SK-N-SH treated with all-trans-retinoic acid at 6 μM for 48 hours (cell line): ENCODE data around the gene SLC6A18.
"Not testable (repeated sequence)": the region's sequence is repeated elsewhere in the genome, so short reads cannot be mapped to it uniquely, and the experiment has no call there.

ENCODE experiments used
- ATAC-seq: fragments of 200-7000 bp; cut with Tn5 transposase; 3 replicates; pipeline ENCODE4 v1.9.1; 2020; ENCODE audit warnings: mild to moderate bottlenecking, moderate library complexity
- BACH2 ChIP-seq: fragments of 250-450 bp; sonication (Bioruptor Pico); IDR thresholded peaks from 2 replicates; pipeline ENCODE4 v1.9.0; 2021; ENCODE audit warnings: mild to moderate bottlenecking, borderline replicate concordance
- CREB5 ChIP-seq: fragments of 250-450 bp; sonication (Bioruptor Pico); IDR thresholded peaks from 2 replicates; pipeline ENCODE4 v1.5.1; 2020; ENCODE audit warnings: low read depth, mild to moderate bottlenecking, moderate library complexity
- CSDC2 ChIP-seq: fragments of 250-450 bp; sonication (Bioruptor Pico); IDR thresholded peaks from 2 replicates; pipeline ENCODE4 v1.5.0; 2020; ENCODE audit warnings: mild to moderate bottlenecking, moderate library complexity
- CSRNP3 ChIP-seq: fragments of 250-450 bp; sonication (Bioruptor Pico); IDR thresholded peaks from 2 replicates; pipeline ENCODE4 v1.5.1; 2021; ENCODE audit warnings: mild to moderate bottlenecking, moderate library complexity
- ESRRG ChIP-seq: fragments of 250-450 bp; sonication (Bioruptor Pico); IDR thresholded peaks from 2 replicates; pipeline ENCODE4 v1.6.1; 2021; ENCODE audit warnings: mild to moderate bottlenecking
- GLIS3 ChIP-seq: fragments of 250-450 bp; sonication (Bioruptor Pico); IDR thresholded peaks from 2 replicates; pipeline ENCODE4 v1.5.0; 2020; ENCODE audit warnings: mild to moderate bottlenecking, moderate library complexity
- ISL1 ChIP-seq: fragments of 250-450 bp; sonication (Bioruptor Pico); IDR thresholded peaks from 2 replicates; pipeline ENCODE4 v2.1.2; 2022; ENCODE audit warnings: mild to moderate bottlenecking, moderate library complexity
- POU6F1 ChIP-seq: fragments of 250-450 bp; sonication (Bioruptor Pico); IDR thresholded peaks from 2 replicates; pipeline ENCODE4 v1.8.0; 2021; ENCODE audit warnings: low read depth, mild to moderate bottlenecking, moderate library complexity, borderline replicate concordance
- PPARA ChIP-seq: fragments of 250-450 bp; sonication (Bioruptor Pico); IDR thresholded peaks from 2 replicates; pipeline ENCODE4 v1.5.0; 2020; ENCODE audit warnings: mild to moderate bottlenecking, borderline replicate concordance
- RARB ChIP-seq: fragments of 250-450 bp; sonication (Bioruptor Pico); IDR thresholded peaks from 2 replicates; pipeline ENCODE4 v1.8.0; 2021; ENCODE audit warnings: mild to moderate bottlenecking, moderate library complexity
- SNAI2 ChIP-seq: fragments of 250-450 bp; sonication (Bioruptor Pico); IDR thresholded peaks from 2 replicates; pipeline ENCODE4 v1.5.0; 2020; ENCODE audit warnings: mild to moderate bottlenecking, moderate library complexity
- TCF4 ChIP-seq: fragments of 250-450 bp; sonication (Bioruptor Pico); IDR thresholded peaks from 2 replicates; pipeline ENCODE4 v1.8.0; 2021; ENCODE audit warnings: mild to moderate bottlenecking, moderate library complexity, borderline replicate concordance
- TOX ChIP-seq: fragments of 250-450 bp; sonication (Bioruptor Pico); IDR thresholded peaks from 2 replicates; pipeline ENCODE4 v1.8.0; 2021; ENCODE audit warnings: mild to moderate bottlenecking, moderate library complexity, borderline replicate concordance
- TSHZ2 ChIP-seq: fragments of 250-450 bp; sonication (Bioruptor Pico); IDR thresholded peaks from 2 replicates; pipeline ENCODE4 v1.5.0; 2020; ENCODE audit warnings: mild to moderate bottlenecking, moderate library complexity
- ZFP3 ChIP-seq: fragments of 250-450 bp; sonication (Bioruptor Pico); IDR thresholded peaks from 2 replicates; pipeline ENCODE4 v1.5.0; 2020; ENCODE audit warnings: mild to moderate bottlenecking, moderate library complexity
- ZNF565 ChIP-seq: fragments of 450-650 bp; formaldehyde crosslinking; conservative IDR thresholded peaks from 2 replicates; pipeline ENCODE4 v1.5.0; 2020; ENCODE audit warnings: low read depth, mild to moderate bottlenecking, moderate library complexity
- ZNF70 ChIP-seq: fragments of 450-650 bp; formaldehyde crosslinking; IDR thresholded peaks from 2 replicates; pipeline ENCODE4 v1.5.0; 2020; ENCODE audit warnings: mild to moderate bottlenecking, moderate library complexity

The SLC6A18 gene

GRCh38 chr5:1288439-1289335, 63.5 kb downstream of the SLC6A18 start (continued):
- no peak for TF ChIP-seq TSHZ2
- no peak for TF ChIP-seq CSDC2 (CRISPR knock-in tag)
- TF ChIP-seq ZNF565 = no peak
- TF ChIP-seq GLIS3 (CRISPR knock-in tag) = no peak
- TF ChIP-seq ZNF70 (CRISPR knock-in tag) = no peak
- TF ChIP-seq BACH2 (CRISPR knock-in tag) = no peak
- no peak for TF ChIP-seq RARB
- no peak for TF ChIP-seq CSRNP3 (CRISPR knock-in tag)
- TF ChIP-seq CREB5 (CRISPR knock-in tag) = no peak

- ATAC-seq = not testable (repeated sequence)
Measured at GRCh38 chr5:1289559-1289958, 64.4 kb downstream of the SLC6A18 start.

GRCh38 chr5:1290956-1291355, 65.8 kb downstream of the SLC6A18 start:
- not testable (repeated sequence) for ATAC-seq

GRCh38 chr5:1291611-1292080, 66.5 kb downstream of the SLC6A18 start:
- ATAC-seq = no peak
- TF ChIP-seq POU6F1 (no peak), SNAI2 (CRISPR knock-in tag) (no peak)
- TF ChIP-seq, all 23 proteins: peak for 0

- no peak for TF ChIP-seq BACH2 (CRISPR knock-in tag)
- no peak for TF ChIP-seq TCF4 (CRISPR knock-in tag)
- TF ChIP-seq SNAI2 (CRISPR knock-in tag) = no peak
- no peak for TF ChIP-seq ESRRG
- no peak for TF ChIP-seq TOX (CRISPR knock-in tag)
- TF ChIP-seq RARB = no peak
- no peak for TF ChIP-seq ZFP3
- TF ChIP-seq TSHZ2 = no peak
- no peak for TF ChIP-seq CSDC2 (CRISPR knock-in tag)
- TF ChIP-seq PPARA (CRISPR knock-in tag) = no peak
- no peak for TF ChIP-seq ZNF70 (CRISPR knock-in tag)
- TF ChIP-seq ISL1 (CRISPR knock-in tag) = no peak
- TF ChIP-seq POU6F1 = no peak
- TF ChIP-seq GLIS3 (CRISPR knock-in tag) = no peak
Measured at GRCh38 chr5:1292139-1292538, 67.0 kb downstream of the SLC6A18 start.

More at GRCh38 chr5:1292139-1292538, 67.0 kb downstream of the SLC6A18 start:
- ATAC-seq = no peak
